Fibroblast of lung (primary cell): ENCODE data around the gene CFLAR. TPM values are rescaled to one million over a fixed set of nuclear protein-coding genes. Genes with fewer than 3 reads are reported as not detected.
A peak's percentile ranks its signal among the peaks of the same experiment; 100 is the strongest.

Experiments used
- DNase-seq, 2 donors: peaks; one replicate each; pipeline versions ENCODE4 v3.0.0 to v3.0.0-alpha.2; 2010; ENCODE audit warnings: low read depth in 2 of 2
- H2AFZ ChIP-seq: 2 replicates; pipeline ENCODE4 v1.5.1; 2012; ENCODE audit warnings: low read length, control low read depth, inconsistent platforms
- H3K27ac ChIP-seq: 2 replicates; pipeline ENCODE4 v1.5.1; 2011; ENCODE audit warnings: low read length, control low read depth; ENCODE audit not compliant: insufficient read depth
- H3K27me3 ChIP-seq: 2 replicates; pipeline ENCODE4 v1.5.1; 2011; ENCODE audit warnings: mild to moderate bottlenecking, low read length; ENCODE audit not compliant: control insufficient read depth, insufficient read depth
- H3K36me3 ChIP-seq: 2 replicates; pipeline ENCODE4 v1.5.1; 2011; ENCODE audit warnings: low read length; ENCODE audit not compliant: control insufficient read depth, insufficient read depth
- H3K4me1 ChIP-seq: 2 replicates; pipeline ENCODE4 v1.5.1; 2011; ENCODE audit warnings: low read length; ENCODE audit not compliant: control insufficient read depth, insufficient read depth; ENCODE audit errors: extremely low read depth
- H3K4me2 ChIP-seq: 2 replicates; pipeline ENCODE4 v1.5.1; 2011; ENCODE audit warnings: low read length, control low read depth; ENCODE audit not compliant: insufficient read depth; ENCODE audit errors: extremely low read depth
- H3K4me3 ChIP-seq, 4 experiments: fragments of 200-600 bp in 1 of 4; sonication (generic) in 1 of 4; replicated peaks in 1 of 4; 2 replicates each; pipeline ENCODE4 v1.5.1; 2011 to 2016; ENCODE audit warnings: low read length in 4 of 4, low read depth in 3 of 4, mild to moderate bottlenecking in 3 of 4, control low read depth in 2 of 4, inconsistent platforms in 1 of 4, mixed read lengths in 1 of 4; ENCODE audit not compliant: insufficient read depth in 1 of 4; ENCODE audit errors: control extremely low read depth in 1 of 4
- H3K79me2 ChIP-seq: 2 replicates; pipeline ENCODE4 v1.5.1; 2012; ENCODE audit warnings: mild to moderate bottlenecking, low read length, inconsistent platforms; ENCODE audit not compliant: control insufficient read depth, insufficient read depth
- H3K9ac ChIP-seq: 2 replicates; pipeline ENCODE4 v1.5.1; 2011; ENCODE audit warnings: mild to moderate bottlenecking, low read length, control low read depth; ENCODE audit not compliant: insufficient read depth
- H3K9me3 ChIP-seq: 2 replicates; pipeline ENCODE4 v1.5.1; 2012; ENCODE audit warnings: low read depth, low read length; ENCODE audit not compliant: control insufficient read depth, insufficient read depth
- H4K20me1 ChIP-seq: 2 replicates; pipeline ENCODE4 v1.5.1; 2011; ENCODE audit warnings: low read length; ENCODE audit not compliant: control insufficient read depth, insufficient read depth; ENCODE audit errors: extremely low read depth
- CTCF ChIP-seq, 2 donors: IDR thresholded peaks in 1 of 2; conservative IDR thresholded peaks in 1 of 2; 1 replicate in 1 of 2; 2 replicates in 1 of 2; pipeline ENCODE4 v1.5.1; 2011 to 2012; ENCODE audit warnings: low read length in 2 of 2, control low read depth in 1 of 2, inconsistent platforms in 1 of 2, low read depth in 1 of 2, mild to moderate bottlenecking in 1 of 2
- EZH2 ChIP-seq: IDR thresholded peaks from 2 replicates; pipeline ENCODE4 v1.5.1; 2012; ENCODE audit warnings: low read length, control low read depth, mild to moderate bottlenecking; ENCODE audit errors: missing control alignments
- polyA plus RNA-seq, 2 donors: library from polyadenylated mRNA; depleted of rRNA in 1 of 2; stranded (reverse) in 1 of 2; unstranded in 1 of 2; fragments of >200 nt; gene quantifications; 2 replicates each; pipeline ENCODE4 v1.2.1, GENCODE V29; 2011 to 2012; ENCODE audit warnings: missing spikeins in 1 of 2
- total RNA-seq: library from RNA; depleted of rRNA; stranded (reverse); fragments of >200 nt; gene quantifications from 2 replicates; pipeline ENCODE4 v1.2.1, GENCODE V29; 2014

Gene CFLAR
- total and polyA plus RNA-seq, 2 donors (not counting 1 experiment from before 2014, with no cell fraction given): 39.3 to 80.4 TPM

GRCh38 chr2:201111096-201111495, 4.9 kb upstream of the CFLAR start:
- Histone ChIP-seq H3K36me3 (no peaks in the 10 kb centered on the region), H3K27me3 (no peaks in the 10 kb centered on the region), H4K20me1 (no peaks in the 10 kb centered on the region), H3K79me2 (no peaks in the 10 kb centered on the region), H3K27ac (no peak overlapping the region), H2AFZ (no peak overlapping the region), H3K4me2 (no peak overlapping the region), H3K9ac (no peak overlapping the region), H3K9me3 (no peaks in the 10 kb centered on the region), H3K4me3 (no peak overlapping the region), H3K4me1 (peaks cover 2% of the 10 kb centered on the region)
- no peak for TF ChIP-seq EZH2
- TF ChIP-seq CTCF (conservative IDR thresholded peaks at IDR 0.05 in 1 of 2, IDR thresholded peaks at IDR 0.05 in 1 of 2; ENCODE audit: low read depth in 1 of 2, low read length in 2 of 2): no peak
- DNase-seq: peak in 1 of 2 donors; percentile 15

GRCh38 chr2:201114350-201114749, 1.6 kb upstream of the CFLAR start:
- H2AFZ ChIP-seq: no peak overlapping the region
- no peak overlapping the region for H3K4me2 ChIP-seq
- no peaks in the 10 kb centered on the region for H4K20me1 ChIP-seq
- no peaks in the 10 kb centered on the region for H3K36me3 ChIP-seq
- H3K9me3 ChIP-seq: no peaks in the 10 kb centered on the region
- H3K9ac ChIP-seq: no peak overlapping the region
- TF ChIP-seq EZH2 (no peak), CTCF (conservative IDR thresholded peaks at IDR 0.05 in 1 of 2, IDR thresholded peaks at IDR 0.05 in 1 of 2; ENCODE audit: low read depth in 1 of 2, low read length in 2 of 2) (no peak)
- H3K4me1 ChIP-seq: peaks cover 2% of the 10 kb centered on the region
- no peak overlapping the region for H3K4me3 ChIP-seq
- H3K27me3 ChIP-seq: no peaks in the 10 kb centered on the region
- H3K79me2 ChIP-seq: peaks cover 15% of the 10 kb centered on the region
- no peak for DNase-seq
- H3K27ac ChIP-seq: no peak overlapping the region

GRCh38 chr2:201114846-201115245, 1.1 kb upstream of the CFLAR start:
- H3K79me2 ChIP-seq: peaks cover 19% of the 10 kb centered on the region
- H3K4me1 ChIP-seq: peaks cover 2% of the 10 kb centered on the region
- DNase-seq: peak in 1 of 2 donors; percentile 54
- H2AFZ ChIP-seq: no peak overlapping the region
- H3K27ac ChIP-seq: no peak overlapping the region
- H3K9ac ChIP-seq: no peak overlapping the region
- H3K4me2 ChIP-seq: no peak overlapping the region
- no peak for TF ChIP-seq EZH2
- no peak for TF ChIP-seq CTCF (conservative IDR thresholded peaks at IDR 0.05 in 1 of 2, IDR thresholded peaks at IDR 0.05 in 1 of 2; ENCODE audit: low read depth in 1 of 2, low read length in 2 of 2)
- no peaks in the 10 kb centered on the region for H3K9me3 ChIP-seq
- no peaks in the 10 kb centered on the region for H4K20me1 ChIP-seq
- no peaks in the 10 kb centered on the region for H3K27me3 ChIP-seq
- H3K36me3 ChIP-seq: no peaks in the 10 kb centered on the region
- H3K4me3 ChIP-seq: peak overlapping the region in 1 of 4 experiments; percentile 31
